Stimulated activated memory B cell treated with anti-CD40 and anti-IgM and Interleukin-4, amounts not matched to agents 10 μg/mL and 1 μg/mL and 100 μg/mL, for 72 hours (primary cell): Measurements from ENCODE around the gene DHH.
"Not testable (repeated sequence)": the region's sequence is repeated elsewhere in the genome, so short reads cannot be mapped to it uniquely, and the experiment has no call there.

ENCODE experiments used
- ATAC-seq: fragments of 150-1000 bp; cut with Tn5 transposase; 2 replicates; pipeline ENCODE4 v1.10.0; 2021
- H3K27ac Mint-ChIP-seq: one replicate; pipeline ENCODE4 v1.8.0; 2022; ENCODE audit warnings: mild to moderate bottlenecking, mixed read lengths
- H3K27me3 Mint-ChIP-seq: one replicate; pipeline ENCODE4 v1.8.0; 2022; ENCODE audit warnings: mixed read lengths
- H3K36me3 Mint-ChIP-seq: one replicate; pipeline ENCODE4 v1.8.0; 2022; ENCODE audit warnings: mixed read lengths
- H3K4me1 Mint-ChIP-seq: one replicate; pipeline ENCODE4 v1.8.0; 2022; ENCODE audit warnings: mixed read lengths
- H3K4me3 Mint-ChIP-seq: one replicate; pipeline ENCODE4 v1.8.0; 2022; ENCODE audit warnings: mild to moderate bottlenecking, moderate library complexity, mixed read lengths
- H3K9me3 Mint-ChIP-seq: one replicate; pipeline ENCODE4 v1.8.0; 2022; ENCODE audit warnings: mixed read lengths

Gene DHH

DNA sequence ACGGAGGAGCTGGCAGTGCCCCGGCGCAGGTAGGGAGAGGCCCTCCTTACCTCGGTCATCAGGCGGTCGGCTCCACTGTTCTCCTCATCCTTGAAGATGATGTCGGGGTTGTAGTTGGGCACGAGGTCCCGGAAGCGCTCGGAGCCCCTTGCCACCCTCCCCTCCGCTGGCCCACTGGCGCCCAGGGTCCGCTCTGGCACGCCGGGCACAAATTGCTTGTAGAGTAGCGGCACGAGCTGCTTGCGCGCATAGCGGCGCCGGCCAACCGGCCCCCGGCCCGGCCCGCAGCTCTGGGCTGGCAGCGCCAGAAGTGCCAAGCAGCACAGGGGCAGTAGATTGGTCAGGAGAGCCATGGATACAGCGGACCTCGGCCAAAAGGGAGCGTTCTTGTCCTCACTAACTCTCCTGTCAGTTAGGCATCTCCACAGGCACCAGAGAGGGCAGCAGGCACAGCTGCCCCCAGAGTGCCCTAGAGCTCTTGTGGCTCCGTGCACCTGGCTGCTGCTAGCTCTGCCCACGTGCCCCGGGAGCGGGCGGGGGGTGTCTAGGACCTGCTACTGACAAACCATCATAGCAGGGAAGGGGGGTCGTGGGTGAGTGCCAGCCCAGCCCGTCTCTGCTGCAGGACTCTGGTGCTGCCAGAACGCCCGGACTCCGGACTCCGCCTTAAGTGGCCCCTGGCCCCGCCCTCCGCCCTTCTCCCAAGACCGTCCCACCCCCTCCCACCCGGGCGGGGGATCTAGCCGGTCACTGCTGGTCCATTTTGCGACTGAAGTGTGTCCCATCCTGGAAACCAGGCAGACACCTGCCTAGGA, at the start of gene DHH:
Gene DHH (minus strand): TSS at position 642 of the 815 bp plus-strand sequence. CDS start 289 bp downstream, at position 353.
- Mint-ChIP-seq H3K9me3 (no peaks in the 10 kb centered on the region), H3K27me3 (peaks cover 63% of the 10 kb centered on the region), H3K4me1 (peaks cover 54% of the 10 kb centered on the region), H3K27ac (no peak within 1 kb of the TSS), H3K36me3 (peaks cover 34% of the 10 kb centered on the region), H3K4me3 (peak within 1 kb of the TSS; percentile 9)
- ATAC-seq = no peak

DNA sequence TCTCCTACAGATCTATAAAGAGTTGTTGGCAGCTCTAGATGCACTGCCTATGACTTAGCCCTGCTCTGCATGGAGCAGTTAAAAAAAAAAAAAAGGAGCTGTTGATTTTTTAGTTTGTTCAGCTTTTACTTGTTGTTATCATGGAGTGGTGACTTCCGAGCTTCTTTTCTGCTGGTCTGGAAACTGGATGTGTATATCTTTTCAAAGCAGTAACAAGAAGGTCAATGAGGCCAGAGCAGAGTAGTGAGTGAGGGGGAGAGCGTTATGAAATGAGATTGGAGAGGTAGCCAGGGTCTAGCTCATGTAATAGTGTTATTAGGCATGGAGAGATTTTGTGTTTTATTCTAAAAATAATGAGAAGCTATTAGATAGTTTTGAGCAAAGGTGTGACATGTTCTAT, 49.8 kb upstream of the DHH start:
- H3K36me3 Mint-ChIP-seq = peaks cover 11% of the 10 kb centered on the region
- no peak overlapping the region for H3K27ac Mint-ChIP-seq
- H3K4me3 Mint-ChIP-seq = no peak overlapping the region
- no peaks in the 10 kb centered on the region for H3K9me3 Mint-ChIP-seq
- no peaks in the 10 kb centered on the region for H3K4me1 Mint-ChIP-seq
- no peak for ATAC-seq
- no peaks in the 10 kb centered on the region for H3K27me3 Mint-ChIP-seq

- Mint-ChIP-seq H3K4me3 (no peak overlapping the region), H3K27me3 (no peaks in the 10 kb centered on the region), H3K27ac (no peak overlapping the region), H3K36me3 (peaks cover 12% of the 10 kb centered on the region), H3K9me3 (no peaks in the 10 kb centered on the region), H3K4me1 (peaks cover 9% of the 10 kb centered on the region)
- no peak for ATAC-seq
Measured at GRCh38 chr12:49138999-49139398, 44.4 kb upstream of the DHH start.

DNA sequence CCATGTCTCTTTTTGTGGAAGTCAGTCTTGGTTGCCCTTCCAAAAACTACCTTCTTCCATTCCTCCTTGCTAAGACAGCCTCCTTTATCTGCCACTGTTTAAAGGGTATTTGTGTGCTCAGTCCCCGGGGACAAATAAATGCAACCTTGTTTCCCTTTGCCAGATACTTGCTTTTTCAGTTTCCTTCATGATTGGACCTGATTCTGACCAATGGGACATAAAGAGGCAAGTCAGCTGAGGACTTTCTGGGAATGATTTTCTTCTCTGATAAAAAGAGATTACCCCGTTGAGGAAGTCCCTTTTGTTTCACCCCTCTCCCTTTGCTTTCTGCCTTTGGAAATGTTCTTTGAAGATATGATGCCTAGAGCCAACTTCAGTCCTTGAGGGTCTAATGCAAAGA, 44.0 kb upstream of the DHH start:
- no peak for ATAC-seq
- H3K4me1 Mint-ChIP-seq = peaks cover 13% of the 10 kb centered on the region
- H3K36me3 Mint-ChIP-seq = peaks cover 12% of the 10 kb centered on the region
- no peaks in the 10 kb centered on the region for H3K9me3 Mint-ChIP-seq
- no peaks in the 10 kb centered on the region for H3K27me3 Mint-ChIP-seq
- H3K4me3 Mint-ChIP-seq = no peak overlapping the region
- no peak overlapping the region for H3K27ac Mint-ChIP-seq

DNA sequence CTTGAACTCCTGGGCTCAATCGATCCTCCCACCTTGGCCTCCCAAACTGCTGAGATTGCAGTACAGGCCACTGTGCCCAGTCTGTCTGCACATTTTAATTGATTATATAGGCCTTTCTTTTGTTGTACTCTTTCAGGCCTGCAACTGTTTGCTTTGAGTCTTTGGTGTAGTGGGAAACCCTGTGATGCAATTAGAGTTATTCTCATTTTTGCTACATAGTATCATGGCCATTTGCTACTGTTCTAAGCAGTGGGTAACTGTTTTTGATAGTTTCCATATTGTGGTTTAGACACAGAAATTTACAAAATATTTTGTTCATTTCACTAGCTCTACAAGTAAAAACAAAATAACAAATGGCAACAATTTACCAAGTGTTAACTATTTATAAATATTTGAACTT, 42.9 kb upstream of the DHH start:
- Mint-ChIP-seq H3K9me3 (no peaks in the 10 kb centered on the region), H3K4me1 (peaks cover 21% of the 10 kb centered on the region), H3K36me3 (peaks cover 12% of the 10 kb centered on the region), H3K27ac (no peak overlapping the region), H3K4me3 (no peak overlapping the region), H3K27me3 (no peaks in the 10 kb centered on the region)
- ATAC-seq = no peak

DNA sequence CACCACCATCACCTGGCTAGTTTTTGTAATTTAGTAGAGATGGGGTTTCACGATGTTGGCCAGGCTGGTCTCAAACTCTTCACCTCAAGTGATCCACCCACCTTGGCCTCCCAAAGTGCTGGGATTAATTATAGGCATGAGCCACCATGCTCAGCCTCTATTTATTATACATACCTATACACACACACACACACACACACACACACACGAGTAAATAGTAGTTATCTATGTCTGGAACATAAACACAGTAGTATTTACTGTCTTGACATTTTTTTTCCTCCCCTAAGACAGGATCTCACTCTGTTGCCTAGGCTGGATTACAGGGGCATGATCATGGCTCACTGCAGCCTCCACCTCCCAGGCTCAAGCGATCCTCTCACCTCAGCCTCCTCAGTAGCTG, 42.4 kb upstream of the DHH start:
- H3K27ac Mint-ChIP-seq, H3K27me3 Mint-ChIP-seq, H3K9me3 Mint-ChIP-seq, ATAC-seq, H3K4me3 Mint-ChIP-seq: not testable (repeated sequence)
- Mint-ChIP-seq H3K36me3 (peaks cover 12% of the 10 kb centered on the region), H3K4me1 (peaks cover 24% of the 10 kb centered on the region)

DNA sequence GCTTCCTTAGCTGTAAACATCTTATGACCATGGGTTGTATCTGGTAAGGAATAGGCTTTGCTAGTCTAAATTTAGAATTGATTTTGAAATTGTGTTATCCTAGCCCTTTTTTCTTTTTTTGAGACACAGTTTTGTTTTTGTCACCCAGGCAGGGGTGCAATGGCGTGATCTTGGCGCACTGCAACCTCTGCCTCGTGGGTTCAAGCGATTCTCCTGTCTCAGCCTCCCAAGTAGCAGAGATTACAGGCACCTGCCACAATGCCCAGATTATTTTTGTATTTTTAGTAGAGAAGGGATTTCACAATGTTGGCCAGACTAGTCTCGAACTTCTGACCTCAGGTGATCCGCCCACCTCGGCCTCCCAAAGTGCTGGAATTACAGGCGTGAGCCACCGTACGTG, 39.0 kb upstream of the DHH start:
- H3K9me3 Mint-ChIP-seq = no peaks in the 10 kb centered on the region
- peaks cover 30% of the 10 kb centered on the region for H3K36me3 Mint-ChIP-seq
- ATAC-seq = no peak
- H3K27ac Mint-ChIP-seq = peak overlapping the region; percentile 99
- peaks cover 46% of the 10 kb centered on the region for H3K4me1 Mint-ChIP-seq
- no peaks in the 10 kb centered on the region for H3K27me3 Mint-ChIP-seq
- H3K4me3 Mint-ChIP-seq = no peak overlapping the region

GRCh38 chr12:49133014-49133413, 38.4 kb upstream of the DHH start:
- H3K4me3 Mint-ChIP-seq = peak overlapping the region; percentile 23
- H3K4me1 Mint-ChIP-seq = peaks cover 41% of the 10 kb centered on the region
- no peak for ATAC-seq
- peaks cover 28% of the 10 kb centered on the region for H3K36me3 Mint-ChIP-seq
- peak overlapping the region; percentile 99 for H3K27ac Mint-ChIP-seq
- no peaks in the 10 kb centered on the region for H3K27me3 Mint-ChIP-seq
- H3K9me3 Mint-ChIP-seq = no peaks in the 10 kb centered on the region

DNA sequence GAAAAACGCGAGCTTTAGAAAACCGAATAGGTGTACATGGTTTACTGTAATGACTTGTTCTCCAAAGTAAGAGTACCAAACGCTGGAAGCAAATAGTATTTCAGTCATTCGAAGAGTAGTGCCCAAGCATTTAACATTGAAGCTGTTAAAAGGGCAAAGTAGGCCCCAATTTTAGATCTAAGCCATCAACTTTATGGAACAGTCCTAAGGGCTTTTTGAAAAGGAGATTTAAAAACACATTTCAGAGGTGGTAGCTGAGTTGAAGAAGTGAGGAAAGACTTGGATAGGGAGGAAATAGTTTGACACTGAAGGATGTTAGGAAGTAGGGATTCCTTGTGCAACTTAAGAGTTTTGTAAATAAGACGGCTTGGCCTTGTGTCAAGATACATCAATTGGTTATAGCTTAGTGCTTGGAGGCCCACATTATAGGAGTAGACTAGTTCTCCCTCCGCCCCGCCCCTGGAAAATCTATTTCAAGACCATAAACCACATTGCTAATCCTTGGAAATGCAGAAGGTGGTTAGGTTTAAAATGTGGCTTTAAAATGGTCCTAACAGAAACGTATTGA, 37.4 kb upstream of the DHH start:
- H3K4me3 Mint-ChIP-seq = peak overlapping the region; percentile 99
- H3K27me3 Mint-ChIP-seq = no peaks in the 10 kb centered on the region
- peaks cover 39% of the 10 kb centered on the region for H3K36me3 Mint-ChIP-seq
- H3K4me1 Mint-ChIP-seq = peaks cover 41% of the 10 kb centered on the region
- no peaks in the 10 kb centered on the region for H3K9me3 Mint-ChIP-seq
- no peak for ATAC-seq
- H3K27ac Mint-ChIP-seq = peak overlapping the region; percentile 99

DNA sequence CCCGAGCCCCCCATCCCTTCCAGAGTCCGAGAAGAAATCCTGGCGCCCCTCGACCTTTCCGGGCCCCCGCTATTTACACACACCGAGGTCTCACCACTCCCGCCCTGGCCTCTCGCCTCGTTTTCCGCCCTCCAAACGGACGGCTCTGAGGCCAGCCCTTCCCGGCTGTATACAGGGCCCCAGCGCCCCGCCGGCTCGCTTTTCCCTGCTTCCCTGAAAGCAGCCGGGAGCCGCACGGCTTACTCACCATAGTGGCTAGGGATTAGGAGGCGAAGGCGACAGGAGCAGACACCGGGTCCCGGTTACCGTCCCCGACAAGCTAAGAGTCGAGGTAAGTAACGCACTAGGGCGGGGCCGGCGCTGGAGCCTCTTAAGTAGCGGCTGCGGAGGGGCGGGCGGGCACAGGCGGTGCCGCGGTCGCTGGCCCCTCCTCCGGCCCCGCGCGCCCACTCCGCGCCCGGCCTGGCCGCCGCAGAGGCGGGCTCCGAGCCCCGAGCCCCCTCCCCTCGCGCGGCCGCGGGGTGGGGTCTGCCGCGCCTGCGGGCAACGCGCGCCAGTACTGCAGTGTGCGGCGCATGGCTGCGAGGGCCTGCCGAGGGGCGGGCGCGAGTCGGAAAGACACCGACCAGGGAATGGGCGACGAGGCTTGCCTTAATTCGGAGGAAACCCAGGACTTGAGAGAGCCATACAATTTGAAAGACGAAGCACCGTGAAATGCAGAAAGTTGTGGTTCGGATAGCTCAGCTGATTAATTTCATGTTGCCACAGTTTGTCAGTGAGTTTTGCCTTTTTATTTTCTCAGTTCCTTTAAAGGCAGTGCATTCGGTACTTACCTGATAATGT, 36.7 kb upstream of the DHH start, which contains the start of gene TUBA1B:
Gene TUBA1B (minus strand): TSS at position 345 of the 843 bp plus-strand sequence. CDS start 95 bp downstream, at position 250.
- Mint-ChIP-seq H3K27me3 (no peaks in the 10 kb centered on the region), H3K27ac (peak within 1 kb of the TSS; percentile 99), H3K9me3 (no peaks in the 10 kb centered on the region), H3K4me1 (peaks cover 41% of the 10 kb centered on the region), H3K36me3 (peaks cover 43% of the 10 kb centered on the region), H3K4me3 (peak within 1 kb of the TSS; percentile 99)
- peak; percentile 92 for ATAC-seq

DNA sequence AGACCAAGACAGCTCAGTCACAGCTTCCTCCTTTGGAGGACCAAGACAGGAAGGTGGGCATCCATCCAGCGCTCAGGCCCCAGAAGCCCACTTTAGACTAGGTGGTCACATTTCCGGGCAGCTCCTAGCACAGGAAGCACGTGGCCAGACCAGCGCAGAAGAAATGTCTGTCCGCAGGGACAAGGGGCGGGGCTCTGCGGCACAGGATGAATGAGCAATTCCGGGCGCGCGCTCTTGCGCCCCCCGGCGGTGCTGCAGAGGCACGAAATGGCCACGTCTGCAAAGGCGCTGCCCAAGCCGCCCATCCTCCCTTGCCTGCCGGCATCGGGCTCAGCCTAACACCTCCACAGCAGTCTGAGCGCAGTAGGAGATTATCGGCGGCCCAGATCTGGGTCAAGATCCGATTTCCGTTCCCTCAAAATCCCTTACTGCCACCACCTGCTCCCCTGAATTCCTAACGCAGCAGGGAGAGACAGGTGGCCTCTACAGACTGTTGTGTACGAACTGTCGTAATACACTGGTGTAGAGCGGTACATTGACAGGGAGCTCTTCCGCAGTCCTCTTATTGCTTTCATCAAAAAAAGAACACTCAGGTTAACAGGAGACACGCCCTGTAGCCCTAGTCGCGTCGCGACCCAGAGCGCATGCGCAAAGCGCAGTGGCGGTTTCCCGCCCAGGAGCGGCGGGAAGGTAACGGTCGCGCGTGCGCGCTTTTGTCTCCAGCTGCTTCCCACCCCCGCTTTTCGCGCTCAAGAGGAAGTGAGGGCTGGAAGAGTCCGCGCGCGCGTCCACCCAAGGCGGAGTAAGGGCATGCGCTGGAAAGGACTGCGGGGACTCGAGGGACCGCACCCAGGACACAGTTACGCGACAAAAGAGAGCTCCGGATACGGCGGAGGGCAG, 35.8 kb upstream of the DHH start:
- Mint-ChIP-seq H3K27me3 (no peaks in the 10 kb centered on the region), H3K36me3 (peaks cover 43% of the 10 kb centered on the region), H3K9me3 (no peaks in the 10 kb centered on the region), H3K27ac (peak overlapping the region; percentile 99), H3K4me3 (peak overlapping the region; percentile 99), H3K4me1 (peaks cover 41% of the 10 kb centered on the region)
- ATAC-seq = peak; percentile 81

DNA sequence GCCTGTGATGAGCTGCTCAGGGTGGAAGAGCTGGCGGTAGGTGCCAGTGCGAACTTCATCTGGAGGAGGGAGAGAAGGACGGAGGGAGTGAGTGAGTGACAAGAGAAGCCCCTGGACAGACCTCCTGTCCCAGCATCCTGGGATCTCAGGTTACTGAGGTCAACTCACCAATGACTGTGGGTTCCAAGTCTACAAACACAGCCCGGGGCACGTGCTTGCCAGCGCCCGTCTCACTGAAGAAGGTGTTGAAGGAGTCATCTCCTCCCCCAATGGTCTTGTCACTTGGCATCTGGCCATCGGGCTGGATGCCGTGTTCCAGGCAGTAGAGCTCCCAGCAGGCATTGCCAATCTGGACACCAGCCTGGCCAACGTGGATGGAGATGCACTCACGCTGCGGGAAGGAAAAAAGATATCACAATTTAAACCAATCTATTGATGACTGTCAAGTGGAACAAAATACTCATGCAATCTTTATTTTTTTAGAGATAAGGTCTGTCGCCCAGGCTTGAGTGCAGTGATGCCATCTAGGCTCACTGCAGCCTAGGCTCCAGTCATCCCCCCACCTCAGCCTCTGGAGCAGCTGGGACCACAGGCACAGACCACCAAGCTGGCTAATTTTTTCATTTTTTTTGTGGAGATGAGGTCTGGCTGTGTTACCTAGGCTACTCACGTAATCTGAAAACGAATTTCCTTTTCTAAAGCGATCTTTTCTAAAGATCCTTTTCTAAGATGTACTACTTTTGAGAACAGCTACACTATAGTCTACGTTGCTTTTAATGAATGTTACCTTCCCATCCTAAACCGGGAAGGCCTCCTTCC, 34.9 kb upstream of the DHH start:
- peak overlapping the region; percentile 99 for H3K4me3 Mint-ChIP-seq
- no peaks in the 10 kb centered on the region for H3K9me3 Mint-ChIP-seq
- peak overlapping the region; percentile 99 for H3K27ac Mint-ChIP-seq
- no peaks in the 10 kb centered on the region for H3K27me3 Mint-ChIP-seq
- peaks cover 43% of the 10 kb centered on the region for H3K36me3 Mint-ChIP-seq
- peaks cover 41% of the 10 kb centered on the region for H3K4me1 Mint-ChIP-seq
- no peak for ATAC-seq

DNA sequence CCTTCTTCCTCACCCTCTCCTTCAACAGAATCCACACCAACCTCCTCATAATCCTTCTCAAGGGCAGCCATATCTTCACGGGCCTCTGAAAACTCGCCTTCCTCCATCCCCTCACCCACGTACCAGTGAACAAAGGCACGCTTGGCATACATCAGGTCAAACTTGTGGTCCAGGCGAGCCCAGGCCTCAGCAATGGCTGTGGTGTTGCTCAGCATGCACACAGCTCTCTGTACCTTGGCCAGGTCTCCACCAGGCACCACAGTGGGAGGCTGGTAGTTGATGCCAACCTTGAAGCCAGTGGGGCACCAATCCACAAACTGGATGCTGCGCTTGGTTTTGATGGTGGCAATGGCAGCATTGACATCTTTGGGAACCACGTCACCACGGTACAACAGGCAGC, 33.4 kb upstream of the DHH start:
- not testable (repeated sequence) for ATAC-seq, H3K27ac Mint-ChIP-seq, H3K27me3 Mint-ChIP-seq, H3K9me3 Mint-ChIP-seq, H3K4me3 Mint-ChIP-seq
- peaks cover 43% of the 10 kb centered on the region for H3K36me3 Mint-ChIP-seq
- H3K4me1 Mint-ChIP-seq = peaks cover 29% of the 10 kb centered on the region
